Karpas-422 (cell line): Measurements from ENCODE around the gene PLCD1. TPM values are rescaled to one million over a fixed set of nuclear protein-coding genes. Genes with fewer than 3 reads are reported as not detected.

Experiments used
- DNase-seq: peaks from one replicate; pipeline ENCODE4 v3.0.0-alpha.2; 2015
- H2AFZ ChIP-seq: fragments of 200-600 bp; sonication (generic); 2 replicates; pipeline ENCODE4 v1.6.1; 2014; ENCODE audit warnings: antibody characterized with exemption, low read length, mixed read lengths
- H3K27ac ChIP-seq: fragments of 200-600 bp; sonication (generic); 2 replicates; pipeline ENCODE4 v1.5.1; 2014; ENCODE audit warnings: mild to moderate bottlenecking, low read length, moderate library complexity
- H3K27me3 ChIP-seq: fragments of 200-600 bp; sonication (generic); 2 replicates; pipeline ENCODE4 v1.6.1; 2014; ENCODE audit warnings: low read length, mixed read lengths
- H3K36me3 ChIP-seq: fragments of 200-600 bp; sonication (generic); 2 replicates; pipeline ENCODE4 v1.6.1; 2014; ENCODE audit warnings: low read length, mixed read lengths; ENCODE audit not compliant: insufficient read depth
- H3K4me1 ChIP-seq: fragments of 200-600 bp; sonication (generic); 2 replicates; pipeline ENCODE4 v1.6.1; 2014; ENCODE audit warnings: mild to moderate bottlenecking, low read length, mixed read lengths
- H3K4me2 ChIP-seq: fragments of 200-600 bp; sonication (generic); 2 replicates; pipeline ENCODE4 v1.6.1; 2014; ENCODE audit warnings: low read length, low read depth, mild to moderate bottlenecking; ENCODE audit not compliant: poor library complexity, severe bottlenecking
- H3K4me3 ChIP-seq: fragments of 200-600 bp; sonication (generic); 2 replicates; pipeline ENCODE4 v1.5.1; 2014; ENCODE audit warnings: mild to moderate bottlenecking, antibody characterized with exemption, low read length, mixed read lengths
- H3K79me2 ChIP-seq: fragments of 200-600 bp; sonication (generic); 2 replicates; pipeline ENCODE4 v1.6.1; 2014; ENCODE audit warnings: mild to moderate bottlenecking, low read length, mixed read lengths
- H3K9ac ChIP-seq: fragments of 200-600 bp; sonication (generic); 2 replicates; pipeline ENCODE4 v1.6.0; 2014; ENCODE audit warnings: low read length
- H3K9me2 ChIP-seq: fragments of 200-600 bp; sonication (generic), shearing (Covaris generic); replicated peaks from 2 replicates; pipeline ENCODE4 v1.6.0; 2014; ENCODE audit warnings: mild to moderate bottlenecking, low read length, moderate library complexity; ENCODE audit not compliant: insufficient read depth
- H3K9me3 ChIP-seq: fragments of 300-700, 200-600 bp; sonication (generic); 2 replicates; pipeline ENCODE4 v1.6.1; 2014; ENCODE audit warnings: low read length, mixed read lengths
- H4K20me1 ChIP-seq: fragments of 200-600 bp; sonication (generic); 2 replicates; pipeline ENCODE4 v1.6.1; 2014; ENCODE audit warnings: mild to moderate bottlenecking, antibody characterized with exemption, low read length, low read depth; ENCODE audit not compliant: insufficient read depth
- total RNA-seq: library from RNA; depleted of rRNA; stranded (reverse); fragments of >200 nt; shearing (Covaris generic); gene quantifications from 2 replicates; pipeline ENCODE4 v1.2.3, GENCODE V29; 2014; ENCODE audit warnings: low replicate concordance

Gene PLCD1
- total RNA-seq, 1 experiment from 2014 or later: 0.89 TPM

DNA sequence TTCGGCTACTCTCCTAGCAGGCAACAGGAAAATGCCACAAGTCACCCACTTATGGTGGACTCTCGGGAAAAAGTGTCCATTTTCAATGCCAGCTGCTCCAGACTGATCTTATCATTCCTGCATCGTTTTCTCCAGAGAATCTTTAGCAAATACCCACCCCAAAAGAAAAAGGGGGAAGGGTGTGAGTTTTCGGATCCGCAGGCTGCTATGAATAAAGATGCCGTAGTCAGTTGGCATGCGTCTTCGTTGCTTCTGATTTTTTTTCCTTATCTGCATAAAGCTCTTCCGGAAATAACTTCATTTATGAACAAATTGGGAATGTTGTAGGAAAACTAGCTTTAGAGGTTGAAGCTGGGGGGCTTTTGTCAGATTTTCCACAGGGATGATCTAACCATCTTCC is 61.2 kb downstream of the PLCD1 start:
- no peak overlapping the region for H2AFZ ChIP-seq
- H3K27me3 ChIP-seq: no peaks in the 10 kb centered on the region
- H3K79me2 ChIP-seq: no peaks in the 10 kb centered on the region
- no peak overlapping the region for H3K4me3 ChIP-seq
- H3K4me1 ChIP-seq: no peaks in the 10 kb centered on the region
- H4K20me1 ChIP-seq: no peaks in the 10 kb centered on the region
- no peaks in the 10 kb centered on the region for H3K9me2 ChIP-seq
- H3K4me2 ChIP-seq: no peak overlapping the region
- no peak for DNase-seq
- H3K36me3 ChIP-seq: no peaks in the 10 kb centered on the region
- no peak overlapping the region for H3K27ac ChIP-seq
- H3K9ac ChIP-seq: no peak overlapping the region
- H3K9me3 ChIP-seq: no peaks in the 10 kb centered on the region

DNA sequence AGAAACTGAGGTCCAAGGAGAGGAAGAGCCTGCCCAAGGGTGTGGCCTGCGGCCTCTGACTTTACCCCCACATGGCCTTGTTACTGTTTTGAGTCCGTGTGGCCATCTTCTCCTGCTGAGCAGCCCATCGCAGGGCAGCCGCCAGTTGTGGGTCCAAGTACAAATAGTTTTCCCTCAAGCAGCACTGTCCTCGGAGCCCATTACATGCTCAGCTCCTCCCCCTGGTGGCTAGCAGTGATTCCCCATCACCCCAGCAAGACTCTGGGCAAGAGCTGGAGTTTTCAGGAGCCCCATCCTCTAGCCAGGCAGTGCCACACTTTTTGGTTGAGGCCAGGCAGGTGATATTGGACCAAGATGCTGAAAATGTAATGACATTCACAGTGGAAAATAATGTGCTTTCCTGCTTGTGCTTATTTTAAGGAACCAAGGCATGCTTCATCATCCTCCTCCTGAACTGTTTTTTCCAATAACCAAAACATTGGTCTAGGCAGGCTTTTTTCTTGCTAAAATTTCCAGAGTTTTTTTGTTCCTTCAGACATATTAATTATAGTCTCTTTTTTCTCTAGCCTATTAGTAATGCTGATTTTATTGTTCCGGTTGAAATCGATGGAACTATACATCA is 62.1 kb downstream of the PLCD1 start:
- H3K36me3 ChIP-seq: no peaks in the 10 kb centered on the region
- H3K9me2 ChIP-seq: no peaks in the 10 kb centered on the region
- no peaks in the 10 kb centered on the region for H3K9me3 ChIP-seq
- DNase-seq: peak; percentile 86
- no peaks in the 10 kb centered on the region for H3K27me3 ChIP-seq
- no peak overlapping the region for H3K27ac ChIP-seq
- H3K9ac ChIP-seq: no peak overlapping the region
- no peaks in the 10 kb centered on the region for H4K20me1 ChIP-seq
- H3K4me3 ChIP-seq: no peak overlapping the region
- H3K4me1 ChIP-seq: no peaks in the 10 kb centered on the region
- H2AFZ ChIP-seq: no peak overlapping the region
- no peaks in the 10 kb centered on the region for H3K79me2 ChIP-seq
- no peak overlapping the region for H3K4me2 ChIP-seq

DNA sequence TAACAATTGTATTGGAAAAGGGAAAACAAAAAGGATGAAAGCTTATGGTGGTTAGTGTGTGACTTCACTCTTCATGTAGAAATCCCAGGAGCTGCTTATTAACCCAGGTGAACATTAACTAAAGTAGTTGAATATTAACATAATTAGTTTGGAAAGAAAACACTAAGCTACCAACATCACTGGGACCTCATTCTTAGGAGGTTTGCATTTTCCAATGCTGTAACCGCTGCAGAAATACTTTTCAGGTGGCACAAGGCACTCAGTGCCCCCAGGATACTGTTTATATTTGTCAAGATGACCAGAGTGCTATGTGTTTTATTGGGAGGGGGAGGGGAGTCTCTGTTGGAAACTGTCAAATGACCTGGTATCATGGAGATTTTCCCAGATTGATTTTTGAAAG is 64.7 kb downstream of the PLCD1 start:
- no peaks in the 10 kb centered on the region for H3K4me1 ChIP-seq
- no peak overlapping the region for H3K4me2 ChIP-seq
- H3K79me2 ChIP-seq: no peaks in the 10 kb centered on the region
- H3K27ac ChIP-seq: no peak overlapping the region
- no peaks in the 10 kb centered on the region for H3K36me3 ChIP-seq
- no peak overlapping the region for H2AFZ ChIP-seq
- H3K9me3 ChIP-seq: no peaks in the 10 kb centered on the region
- H3K4me3 ChIP-seq: no peak overlapping the region
- no peak for DNase-seq
- no peak overlapping the region for H3K9ac ChIP-seq
- no peaks in the 10 kb centered on the region for H4K20me1 ChIP-seq
- no peaks in the 10 kb centered on the region for H3K9me2 ChIP-seq
- H3K27me3 ChIP-seq: no peaks in the 10 kb centered on the region

DNA sequence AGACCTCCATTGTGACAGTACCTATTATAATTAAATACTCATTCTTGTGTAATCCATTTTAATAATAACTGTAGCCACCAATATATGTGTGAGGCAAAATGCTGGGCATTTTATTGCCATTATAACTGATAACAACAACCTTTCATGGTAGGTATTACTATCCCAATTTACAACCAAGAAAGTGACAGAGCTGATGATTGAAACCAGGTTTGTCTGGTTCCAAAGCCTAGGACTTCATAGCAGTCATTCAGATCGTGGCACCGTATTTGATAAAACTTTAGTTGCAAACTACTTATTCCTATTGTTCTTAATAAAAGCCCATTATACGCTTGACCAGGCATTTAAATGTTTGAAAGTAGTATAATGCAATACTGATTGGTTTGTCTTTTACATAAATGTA is 65.3 kb downstream of the PLCD1 start:
- H3K79me2 ChIP-seq: no peaks in the 10 kb centered on the region
- H3K9ac ChIP-seq: no peak overlapping the region
- H2AFZ ChIP-seq: no peak overlapping the region
- DNase-seq: no peak
- H3K4me1 ChIP-seq: no peaks in the 10 kb centered on the region
- H3K27ac ChIP-seq: no peak overlapping the region
- no peak overlapping the region for H3K4me2 ChIP-seq
- no peaks in the 10 kb centered on the region for H3K36me3 ChIP-seq
- no peak overlapping the region for H3K4me3 ChIP-seq
- no peaks in the 10 kb centered on the region for H3K27me3 ChIP-seq
- H4K20me1 ChIP-seq: no peaks in the 10 kb centered on the region
- no peaks in the 10 kb centered on the region for H3K9me3 ChIP-seq
- H3K9me2 ChIP-seq: no peaks in the 10 kb centered on the region

DNA sequence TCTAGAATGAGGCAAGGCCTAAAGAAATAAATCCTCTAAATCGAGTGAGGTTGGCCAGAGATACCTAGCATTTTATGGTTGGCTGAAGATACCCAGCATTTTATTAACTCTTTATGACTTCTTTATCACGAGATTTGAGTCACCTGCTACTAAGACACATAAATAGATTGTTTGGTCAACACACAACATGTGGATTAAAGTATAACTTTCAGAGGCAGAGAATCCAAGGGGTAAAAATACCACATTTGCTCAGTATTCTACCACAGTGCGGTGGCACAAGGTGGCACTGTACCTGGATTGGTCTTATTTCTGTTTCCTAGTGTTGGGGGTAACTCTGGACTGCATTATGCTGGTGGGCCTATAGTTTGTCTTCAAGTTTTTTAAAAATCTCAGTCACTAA is 65.8 kb downstream of the PLCD1 start:
- Histone ChIP-seq H3K27ac (no peak overlapping the region), H3K4me1 (no peaks in the 10 kb centered on the region), H3K9me3 (no peaks in the 10 kb centered on the region), H3K36me3 (no peaks in the 10 kb centered on the region), H4K20me1 (no peaks in the 10 kb centered on the region), H3K4me2 (no peak overlapping the region), H3K9ac (no peak overlapping the region), H3K4me3 (no peak overlapping the region), H3K9me2 (no peaks in the 10 kb centered on the region), H3K79me2 (no peaks in the 10 kb centered on the region), H3K27me3 (no peaks in the 10 kb centered on the region), H2AFZ (no peak overlapping the region)
- no peak for DNase-seq

DNA sequence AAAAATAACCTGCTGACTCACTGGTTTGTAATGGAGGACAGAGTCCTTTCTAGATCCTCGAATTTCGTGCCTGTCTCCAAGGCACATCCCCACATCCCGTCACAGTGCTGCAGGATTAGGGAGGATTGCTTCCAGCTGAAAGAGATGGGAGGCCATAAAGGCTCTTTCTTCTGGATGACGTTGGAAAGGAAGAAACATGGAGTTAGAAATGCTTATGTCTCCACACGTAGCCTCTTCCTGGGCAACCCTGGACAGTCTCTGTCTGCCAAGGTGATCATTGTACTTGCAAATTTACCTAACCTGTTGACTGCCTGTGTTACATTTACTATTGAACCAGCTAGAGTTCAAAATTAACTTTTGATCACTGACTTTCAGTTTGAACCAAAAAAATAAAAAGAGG is 66.4 kb downstream of the PLCD1 start:
- no peaks in the 10 kb centered on the region for H3K27me3 ChIP-seq
- H3K36me3 ChIP-seq: no peaks in the 10 kb centered on the region
- H3K9ac ChIP-seq: no peak overlapping the region
- no peaks in the 10 kb centered on the region for H3K9me2 ChIP-seq
- H4K20me1 ChIP-seq: no peaks in the 10 kb centered on the region
- no peaks in the 10 kb centered on the region for H3K4me1 ChIP-seq
- no peak overlapping the region for H3K27ac ChIP-seq
- H3K79me2 ChIP-seq: no peaks in the 10 kb centered on the region
- no peak for DNase-seq
- no peak overlapping the region for H3K4me3 ChIP-seq
- no peak overlapping the region for H2AFZ ChIP-seq
- no peaks in the 10 kb centered on the region for H3K9me3 ChIP-seq
- no peak overlapping the region for H3K4me2 ChIP-seq

DNA sequence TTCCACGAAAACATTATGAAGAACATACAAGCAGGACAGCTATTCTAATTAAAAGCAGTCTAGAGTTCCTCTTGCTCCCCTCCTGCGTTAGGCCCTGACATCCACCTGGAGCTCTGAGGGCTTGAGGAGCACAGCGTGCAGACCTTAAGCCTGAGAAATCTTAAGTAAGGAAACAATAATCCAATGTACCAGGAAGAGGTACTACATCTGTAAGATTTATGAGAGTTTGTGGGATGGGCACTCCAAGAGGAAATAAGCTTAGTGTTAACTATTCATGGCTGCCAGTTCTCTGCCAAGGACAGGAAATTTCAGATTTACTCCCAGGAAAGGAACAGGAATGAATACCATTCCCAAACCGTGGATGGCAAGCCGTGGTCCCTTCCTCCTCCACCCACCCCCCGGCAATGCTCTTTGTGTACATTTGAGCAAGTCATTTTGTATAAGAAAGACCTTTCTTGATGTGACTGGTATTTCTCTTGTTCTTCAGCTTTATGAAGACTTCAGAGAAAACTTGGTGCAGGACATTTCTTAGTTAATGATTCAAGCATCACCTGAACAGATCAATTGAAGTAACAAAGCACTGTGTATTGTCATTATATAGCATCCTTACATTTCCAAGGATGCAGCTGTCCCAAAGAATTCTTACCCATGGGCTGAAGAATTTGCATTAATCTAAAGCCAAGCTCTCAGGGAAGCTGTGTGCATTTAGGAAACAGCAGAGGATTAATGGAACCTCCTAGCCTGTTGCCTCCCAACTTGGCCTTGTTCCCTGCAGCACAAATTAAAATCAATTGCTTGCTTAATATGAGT is 67.6 kb downstream of the PLCD1 start:
- Histone ChIP-seq H4K20me1 (no peaks in the 10 kb centered on the region), H3K27me3 (no peaks in the 10 kb centered on the region), H3K36me3 (no peaks in the 10 kb centered on the region), H3K4me2 (no peak overlapping the region), H3K27ac (no peak overlapping the region), H3K4me3 (no peak overlapping the region), H3K9me3 (no peaks in the 10 kb centered on the region), H3K79me2 (no peaks in the 10 kb centered on the region), H2AFZ (no peak overlapping the region), H3K4me1 (no peaks in the 10 kb centered on the region), H3K9me2 (no peaks in the 10 kb centered on the region), H3K9ac (no peak overlapping the region)
- DNase-seq: no peak

DNA sequence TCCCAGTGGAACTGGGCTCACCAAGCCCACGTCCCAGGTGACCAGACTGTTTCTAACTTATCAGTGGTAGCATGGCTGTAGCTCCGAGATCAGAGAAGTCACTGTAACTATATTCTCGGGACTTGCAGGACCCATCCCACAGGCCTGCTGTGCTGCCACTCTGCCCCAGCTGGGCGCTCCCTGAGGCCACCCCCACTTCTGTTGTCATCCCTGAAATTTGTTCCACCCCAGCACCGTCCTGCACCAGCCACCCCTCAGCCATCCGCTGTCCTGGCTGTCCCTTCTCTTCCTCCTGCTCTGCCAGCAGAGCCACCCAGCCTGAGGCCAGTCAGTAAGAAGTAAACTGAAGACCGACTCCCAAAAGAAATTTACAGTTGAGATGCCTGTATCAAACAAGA is 71.9 kb downstream of the PLCD1 start:
- Histone ChIP-seq H3K36me3 (no peaks in the 10 kb centered on the region), H3K27me3 (no peaks in the 10 kb centered on the region), H3K27ac (no peak overlapping the region), H2AFZ (no peak overlapping the region), H3K9ac (no peak overlapping the region), H3K9me3 (no peaks in the 10 kb centered on the region), H3K4me1 (0 out of 2 replicates have a peak, but pooled peaks cover 2% of the 10 kb centered on the region), H3K4me3 (no peak overlapping the region), H3K9me2 (no peaks in the 10 kb centered on the region), H3K79me2 (no peaks in the 10 kb centered on the region), H3K4me2 (no peak overlapping the region), H4K20me1 (no peaks in the 10 kb centered on the region)
- no peak for DNase-seq
